IMR-90 (cell line): ENCODE results near the gene EMILIN2. TPM values are rescaled to one million over a fixed set of nuclear protein-coding genes. Genes with fewer than 3 reads are reported as not detected.

Experiments used
- ATAC-seq: fragments of 200-7000 bp; cut with Tn5 transposase; 2 replicates; pipeline ENCODE4 v1.9.1; 2020; ENCODE audit warnings: low read depth, mild to moderate bottlenecking, moderate library complexity
- BruUV-seq: library from RNA; stranded (reverse); fragments of 400-500 nt; replicated peaks from 2 replicates; lab custom pipeline; 2021; lab: Mats Ljungman, UMichigan
- CTCF ChIA-PET: fragments of 300-600 bp; formaldehyde crosslinking; extraction: SDS; loops from one replicate; lab custom pipeline; 2021; ENCODE audit warnings: antibody characterized with exemption; lab: Yijun Ruan, JAX
- POLR2A ChIA-PET: fragments of 300-600 bp; sonication (Branson Sonifier 250); formaldehyde crosslinking; loops from one replicate; lab custom pipeline; 2022; ENCODE audit warnings: antibody characterized with exemption; ENCODE audit not compliant: unreplicated experiment; lab: Charles Lee
- DNase-seq: peaks from one replicate; pipeline ENCODE4 v3.0.0; 2013
- H2AFZ ChIP-seq: replicated peaks from 2 replicates; pipeline ENCODE3; 2013; ENCODE audit warnings: low read length, mild to moderate bottlenecking; ENCODE audit not compliant: poor library complexity
- H2AK5ac ChIP-seq: 2 replicates; pipeline ENCODE4 v1.6.1; 2013; ENCODE audit warnings: low read depth, low read length, inconsistent platforms
- H2AK9ac ChIP-seq: replicated peaks from 2 replicates; pipeline ENCODE3; 2013; ENCODE audit warnings: mild to moderate bottlenecking, low read depth, low read length, moderate library complexity; ENCODE audit not compliant: poor library complexity
- H2BK120ac ChIP-seq: 2 replicates; pipeline ENCODE4 v1.6.1; 2013; ENCODE audit warnings: low read depth, low read length, inconsistent platforms
- H2BK15ac ChIP-seq: 3 replicates; pipeline ENCODE4 v1.6.1; 2013; ENCODE audit warnings: low read depth, low read length, inconsistent platforms
- H2BK20ac ChIP-seq: 2 replicates; pipeline ENCODE4 v1.6.1; 2013; ENCODE audit warnings: low read depth, mild to moderate bottlenecking, inconsistent platforms, low read length, moderate library complexity
- H2BK5ac ChIP-seq: 2 replicates; pipeline ENCODE4 v1.6.1; 2013; ENCODE audit warnings: mild to moderate bottlenecking, low read depth, low read length, inconsistent platforms; ENCODE audit not compliant: poor library complexity, severe bottlenecking
- H3K14ac ChIP-seq: replicated peaks from 2 replicates; pipeline ENCODE4 v1.6.1; 2013; ENCODE audit warnings: low read depth, low read length, inconsistent platforms
- H3K18ac ChIP-seq: 2 replicates; pipeline ENCODE4 v1.6.1; 2013; ENCODE audit warnings: low read depth, low read length, control low read depth
- H3K23ac ChIP-seq: 2 replicates; pipeline ENCODE4 v1.6.1; 2013; ENCODE audit warnings: low read depth, low read length, inconsistent platforms
- H3K27ac ChIP-seq: 2 replicates; pipeline ENCODE4 v1.5.1; 2013; ENCODE audit warnings: mild to moderate bottlenecking, control low read depth, low read length; ENCODE audit not compliant: insufficient read depth
- H3K27me3 ChIP-seq: 2 replicates; pipeline ENCODE4 v1.6.1; 2013; ENCODE audit warnings: low read length; ENCODE audit not compliant: control insufficient read depth, insufficient read depth
- H3K36me3 ChIP-seq: 2 replicates; pipeline ENCODE4 v1.6.1; 2013; ENCODE audit warnings: low read length, mixed read lengths; ENCODE audit not compliant: control insufficient read depth, insufficient read depth
- H3K4ac ChIP-seq: 2 replicates; pipeline ENCODE4 v1.6.1; 2013; ENCODE audit warnings: low read depth, low read length, inconsistent platforms
- H3K4me1 ChIP-seq: 2 replicates; pipeline ENCODE4 v1.6.1; 2013; ENCODE audit warnings: low read length, mixed read lengths; ENCODE audit not compliant: control insufficient read depth, insufficient read depth
- H3K4me2 ChIP-seq: 2 replicates; pipeline ENCODE4 v1.6.1; 2013; ENCODE audit warnings: low read depth, mild to moderate bottlenecking, control low read depth, low read length, moderate library complexity
- H3K4me3 ChIP-seq: 2 replicates; pipeline ENCODE4 v1.5.1; 2013; ENCODE audit warnings: low read depth, mild to moderate bottlenecking, control low read depth, low read length, moderate library complexity; ENCODE audit not compliant: insufficient read depth
- H3K56ac ChIP-seq: 2 replicates; pipeline ENCODE4 v1.6.1; 2013; ENCODE audit warnings: low read length, inconsistent platforms; ENCODE audit not compliant: insufficient read depth; ENCODE audit errors: extremely low read depth
- H3K79me1 ChIP-seq, 2 experiments: 2 replicates each; pipeline ENCODE4 v1.6.1; 2013; ENCODE audit warnings: low read length in 2 of 2, inconsistent platforms in 1 of 2, low read depth in 1 of 2
- H3K9ac ChIP-seq: 2 replicates; pipeline ENCODE4 v1.6.1; 2013; ENCODE audit warnings: low read depth, low read length, control low read depth
- H3K9me1 ChIP-seq: 2 replicates; pipeline ENCODE4 v1.6.1; 2013; ENCODE audit warnings: low read length, inconsistent platforms; ENCODE audit not compliant: insufficient read depth
- H3K9me3 ChIP-seq: 2 replicates; pipeline ENCODE4 v1.6.1; 2013; ENCODE audit warnings: low read length; ENCODE audit not compliant: control insufficient read depth, insufficient read depth
- H4K20me1 ChIP-seq: 2 replicates; pipeline ENCODE4 v1.6.1; 2013; ENCODE audit warnings: low read length, inconsistent platforms; ENCODE audit not compliant: insufficient read depth
- H4K5ac ChIP-seq: 2 replicates; pipeline ENCODE4 v1.6.1; 2013; ENCODE audit warnings: mild to moderate bottlenecking, low read depth, low read length, control low read depth
- H4K8ac ChIP-seq, 2 experiments: 2 replicates each; pipeline ENCODE4 v1.6.1; 2013; ENCODE audit warnings: low read depth in 2 of 2, low read length in 2 of 2, control low read depth in 1 of 2, inconsistent platforms in 1 of 2
- H4K91ac ChIP-seq: 2 replicates; pipeline ENCODE4 v1.6.1; 2013; ENCODE audit warnings: low read depth, low read length, inconsistent platforms; ENCODE audit not compliant: insufficient read depth
- POLR2A ChIP-seq: IDR thresholded peaks from 2 replicates; pipeline ENCODE4 v1.6.1; 2012; ENCODE audit warnings: mild to moderate bottlenecking, low read depth, low read length
- WGBS, 2 experiments: methylation state at CpG; one replicate each; pipeline versions ENCODE4 v1.1.5 to v1.1.7; 2013; ENCODE audit warnings: missing lambda C conversion rate in 2 of 2; ENCODE audit not compliant: insufficient read length in 1 of 2; ENCODE audit errors: extremely low coverage in 2 of 2; 5-methylcytosine and 5-hydroxymethylcytosine counted together
- dilution Hi-C: fragments of 300-500 bp; cut with HindIII; formaldehyde crosslinking; loops from one replicate; pipeline ENCODE4 v1.14.3; 2018; ENCODE audit warnings: low sequenced_read_pairs; ENCODE audit not compliant: unreplicated experiment
- in situ Hi-C: fragments of 300-500 bp; cut with MboI; formaldehyde crosslinking; loops from 3 replicates; pipeline ENCODE4 v1.14.3; 2019; ENCODE audit warnings: low sequenced_read_pairs, inconsistent platforms, mixed read lengths
- intact Hi-C: fragments of 100-400 bp; cut with micrococcal nuclease; formaldehyde crosslinking; loops from 2 replicates; pipeline ENCODE4 v1.10.0; 2022
- polyA plus RNA-seq, 3 experiments: library from polyadenylated mRNA; depleted of rRNA; stranded (reverse); fragments of >200 nt; gene quantifications; 2 replicates each; pipeline ENCODE4 v1.2.3, GENCODE V29; 2012; ENCODE audit warnings: low replicate concordance in 1 of 3
- total RNA-seq: library from RNA; depleted of rRNA; stranded (reverse); fragments of >200 nt; gene quantifications from 2 replicates; pipeline ENCODE4 v1.2.3, GENCODE V29; 2012

The EMILIN2 gene
- total and polyA plus RNA-seq, 2 of the 4 experiments (the other 2 are of a cell fraction), result under 0.01 to 0.14 TPM

GRCh38 chr18:2874765-2875164 lies 28.0 kb downstream of the EMILIN2 start:
- peaks cover 4% of the 10 kb centered on the region; the same call in 1 of the 2 replicates for H3K27me3 ChIP-seq
- H4K20me1 ChIP-seq, result no peaks in the 10 kb centered on the region
- WGBS, 2 experiments, result no CpG with 5 or more reads among the region's 7 CpGs
- BruUV-seq, result no TSS peak
- H2AFZ ChIP-seq, result peak overlapping the region; percentile 4
- no peaks in the 10 kb centered on the region for H3K9me1 ChIP-seq
- no peaks in the 10 kb centered on the region for H3K9me3 ChIP-seq
- H3K4ac ChIP-seq, result no peak overlapping the region
- H2BK15ac ChIP-seq, result 0 out of 3 replicates have a peak overlapping the region, but pooled peaks have one; percentile 31
- no peaks in the 10 kb centered on the region for H3K79me1 ChIP-seq
- H4K8ac ChIP-seq, result no peak overlapping the region
- no peak overlapping the region for H3K23ac ChIP-seq
- no peak overlapping the region for H3K9ac ChIP-seq
- H3K18ac ChIP-seq, result no peak overlapping the region
- H2BK120ac ChIP-seq, result peak overlapping the region; percentile 39; the same call in 1 of the 2 replicates
- no peak overlapping the region for H2BK5ac ChIP-seq
- peaks cover 2% of the 10 kb centered on the region; the same call in 1 of the 2 replicates for H3K4me1 ChIP-seq
- H3K4me2 ChIP-seq, result no peak overlapping the region
- no peak for TF ChIP-seq POLR2A
- H3K56ac ChIP-seq, result no peak overlapping the region
- in situ Hi-C loops (no loop called here), dilution Hi-C loops (no loop called here), intact Hi-C loops (no loop called here)
- 0 out of 2 replicates have a peak overlapping the region, but pooled peaks have one; percentile 10 for H2AK5ac ChIP-seq
- H3K14ac ChIP-seq, result no peak overlapping the region
- 0 out of 2 replicates have a peak overlapping the region, but pooled peaks have one; percentile 4 for H2BK20ac ChIP-seq
- no peak overlapping the region for H4K5ac ChIP-seq
- no peak for DNase-seq
- no peak overlapping the region for H3K4me3 ChIP-seq
- ChIA-PET CTCF (no interaction called here), POLR2A (no interaction called here)
- H3K27ac ChIP-seq, result no peak overlapping the region
- no peak for ATAC-seq
- no peaks in the 10 kb centered on the region for H3K36me3 ChIP-seq
- no peak overlapping the region for H2AK9ac ChIP-seq
- H4K91ac ChIP-seq, result no peak overlapping the region
